HG03097 (cell line): ENCODE results near the gene TMEM132D.
"Not testable (repeated sequence)": the region's sequence is repeated elsewhere in the genome, so short reads cannot be mapped to it uniquely, and the experiment has no call there.

Experiments
- ATAC-seq: cut with Tn5 transposase; IDR thresholded peaks from one replicate; pipeline ENCODE4 v1.9.1; 2021; ENCODE audit not compliant: unreplicated experiment, low FRiP score

TMEM132D gene

GRCh38 chr12:129903956-129904829, at the start of gene TMEM132D:
Gene TMEM132D (minus strand): TSS chr12:129904025.
- ATAC-seq = no peak

GRCh38 chr12:129949651-129950050, 45.8 kb upstream of the TMEM132D start:
- ATAC-seq = no peak

GRCh38 chr12:129941618-129942017, 37.8 kb upstream of the TMEM132D start:
- ATAC-seq = no peak

GRCh38 chr12:129938089-129938488, 34.3 kb upstream of the TMEM132D start:
- no peak for ATAC-seq

GRCh38 chr12:129937426-129937825, 33.6 kb upstream of the TMEM132D start:
- no peak for ATAC-seq

- no peak for ATAC-seq
Measured at GRCh38 chr12:129928643-129929042, 24.8 kb upstream of the TMEM132D start.

- no peak for ATAC-seq
Measured at GRCh38 chr12:129927316-129927900, 23.6 kb upstream of the TMEM132D start.

- ATAC-seq = no peak
Measured at GRCh38 chr12:129911428-129912049, 7.7 kb upstream of the TMEM132D start.

GRCh38 chr12:129909051-129910020, 5.5 kb upstream of the TMEM132D start:
- ATAC-seq = no peak

GRCh38 chr12:129903092-129903945, 506 bp downstream of the TMEM132D start:
- ATAC-seq = no peak

GRCh38 chr12:129902371-129903091, 1.3 kb downstream of the TMEM132D start:
- no peak for ATAC-seq

GRCh38 chr12:129901254-129901653, 2.6 kb downstream of the TMEM132D start:
- ATAC-seq = no peak

GRCh38 chr12:129900306-129900705, 3.5 kb downstream of the TMEM132D start:
- ATAC-seq = no peak

- not testable (repeated sequence) for ATAC-seq
Measured at GRCh38 chr12:129899045-129899444, 4.8 kb downstream of the TMEM132D start.

- ATAC-seq = no peak
Measured at GRCh38 chr12:129893691-129894090, 10.1 kb downstream of the TMEM132D start.

- ATAC-seq = no peak
Measured at GRCh38 chr12:129887101-129887500, 16.7 kb downstream of the TMEM132D start.

GRCh38 chr12:129886541-129886940, 17.3 kb downstream of the TMEM132D start:
- ATAC-seq = no peak

GRCh38 chr12:129885287-129885686, 18.5 kb downstream of the TMEM132D start:
- no peak for ATAC-seq

GRCh38 chr12:129877411-129877810, 26.4 kb downstream of the TMEM132D start:
- no peak for ATAC-seq
